Renal cortical epithelial cell (primary cell): ENCODE results near the gene HOXC10. TPM values are rescaled to one million over a fixed set of nuclear protein-coding genes. Genes with fewer than 3 reads are reported as not detected.

ENCODE experiments used
- DNase-seq: peaks from one replicate; pipeline ENCODE4 v3.0.0-alpha.2; 2011; ENCODE audit warnings: low read depth
- total RNA-seq: library from RNA; depleted of rRNA; stranded (reverse); fragments of >200 nt; gene quantifications from 2 replicates; pipeline ENCODE4 v1.2.3, GENCODE V29; 2014

The HOXC10 gene
- total RNA-seq, 1 donor from 2014 or later = 15.3 TPM

DNA sequence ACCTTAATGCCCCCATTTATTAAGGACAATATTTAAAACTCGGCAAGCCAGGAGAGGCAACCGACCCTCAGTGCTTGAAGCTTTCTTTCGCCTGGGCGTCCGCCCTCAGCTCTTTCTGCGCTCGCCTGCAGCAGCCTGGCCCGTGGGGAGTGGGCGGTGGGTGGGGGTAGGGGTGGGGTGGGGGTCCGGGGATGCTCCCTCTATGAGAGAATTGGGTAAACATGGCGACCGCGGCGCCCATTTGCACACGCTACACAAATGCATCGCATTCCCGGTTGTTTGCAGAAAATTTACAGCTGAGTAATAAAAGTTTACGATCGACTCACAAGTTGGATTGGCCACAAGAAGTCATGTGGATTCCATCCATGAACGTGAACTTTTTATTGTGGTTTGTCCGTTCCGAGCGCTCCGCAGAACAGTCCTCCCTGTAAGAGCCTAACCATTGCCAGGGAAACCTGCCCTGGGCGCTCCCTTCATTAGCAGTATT is 31.6 kb downstream of the HOXC10 start:
- DNase-seq = peak; percentile 92

DNA sequence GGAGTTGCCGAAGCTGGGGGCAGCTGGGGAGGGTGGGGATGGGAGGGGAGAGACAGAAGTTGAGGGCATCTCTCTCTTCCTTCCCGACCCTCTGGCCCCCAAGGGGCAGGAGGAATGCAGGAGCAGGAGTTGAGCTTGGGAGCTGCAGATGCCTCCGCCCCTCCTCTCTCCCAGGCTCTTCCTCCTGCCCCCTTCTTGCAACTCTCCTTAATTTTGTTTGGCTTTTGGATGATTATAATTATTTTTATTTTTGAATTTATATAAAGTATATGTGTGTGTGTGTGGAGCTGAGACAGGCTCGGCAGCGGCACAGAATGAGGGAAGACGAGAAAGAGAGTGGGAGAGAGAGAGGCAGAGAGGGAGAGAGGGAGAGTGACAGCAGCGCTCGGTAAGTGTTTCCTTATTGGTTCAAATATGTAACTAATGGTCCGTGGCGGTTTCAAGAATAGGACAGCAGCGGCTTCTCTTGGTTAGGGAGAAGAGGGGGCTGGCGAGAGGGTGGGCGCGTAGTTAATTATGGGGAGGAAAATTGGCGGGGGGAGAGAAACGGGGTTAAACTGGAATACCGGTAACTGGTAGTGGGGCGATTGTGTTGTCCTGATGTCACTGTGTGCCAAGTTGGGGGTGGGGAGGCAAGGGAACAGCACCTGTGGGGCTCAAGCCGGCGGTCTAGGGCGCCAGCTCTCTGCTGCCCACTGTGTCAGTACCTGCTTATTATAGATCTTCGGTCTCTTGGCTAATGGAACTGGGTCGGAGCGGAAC is 32.3 kb downstream of the HOXC10 start:
- peak; percentile 64 for DNase-seq

DNA sequence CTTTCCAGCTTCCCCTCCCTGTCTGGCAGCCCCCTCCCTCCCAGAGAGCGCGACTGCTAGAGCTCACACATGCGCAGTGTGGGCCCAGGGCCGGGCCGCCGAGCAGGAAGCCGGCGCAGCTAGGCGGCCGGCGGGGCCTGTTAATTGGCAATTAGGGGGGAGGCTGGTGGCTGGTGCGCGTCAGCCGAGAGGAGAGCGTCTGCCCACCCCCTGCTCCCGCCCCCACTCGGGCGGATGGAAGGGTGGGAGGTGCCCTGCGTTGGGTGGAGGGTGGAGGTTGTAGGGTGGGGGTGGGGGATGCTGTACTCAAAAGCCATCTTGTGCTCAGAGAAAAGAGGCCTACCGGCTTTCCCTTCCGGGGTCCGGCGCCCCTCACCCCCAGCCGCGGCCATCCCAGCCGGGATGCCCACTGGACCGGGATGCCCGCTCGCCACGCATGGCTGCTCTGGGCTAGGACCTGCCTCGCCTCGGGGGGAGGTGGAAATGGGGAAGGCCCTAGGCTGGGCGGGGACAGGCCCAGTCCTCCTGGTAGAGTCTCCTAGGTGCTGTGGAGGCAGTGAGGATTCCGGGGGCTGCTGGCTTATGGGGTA is 33.0 kb downstream of the HOXC10 start:
- DNase-seq = peak; percentile 86

DNA sequence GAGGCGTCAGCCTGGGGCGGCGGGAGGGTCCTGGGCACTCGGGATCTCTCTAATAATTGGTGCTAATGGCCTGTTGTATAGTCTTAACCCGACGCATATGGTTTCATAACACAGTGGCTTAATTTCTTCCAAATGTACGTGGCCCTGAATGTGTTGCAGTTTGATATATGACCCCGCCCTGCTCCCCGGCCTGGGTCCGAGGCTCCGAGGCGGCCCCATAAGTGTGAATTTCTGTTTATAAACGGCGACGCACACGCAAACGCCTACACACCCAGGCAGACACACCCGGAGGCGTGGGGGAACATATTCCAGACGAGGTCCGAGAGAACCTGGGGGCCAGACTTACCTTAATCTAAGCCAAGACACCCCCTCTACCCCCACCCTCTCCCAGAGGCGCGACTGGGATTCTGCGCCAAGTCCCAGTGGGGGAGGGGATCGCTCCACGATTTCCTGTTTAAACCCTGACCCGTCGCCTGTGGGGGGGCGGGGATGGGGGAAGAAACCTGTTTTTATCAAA is 33.6 kb downstream of the HOXC10 start:
- no peak for DNase-seq

DNA sequence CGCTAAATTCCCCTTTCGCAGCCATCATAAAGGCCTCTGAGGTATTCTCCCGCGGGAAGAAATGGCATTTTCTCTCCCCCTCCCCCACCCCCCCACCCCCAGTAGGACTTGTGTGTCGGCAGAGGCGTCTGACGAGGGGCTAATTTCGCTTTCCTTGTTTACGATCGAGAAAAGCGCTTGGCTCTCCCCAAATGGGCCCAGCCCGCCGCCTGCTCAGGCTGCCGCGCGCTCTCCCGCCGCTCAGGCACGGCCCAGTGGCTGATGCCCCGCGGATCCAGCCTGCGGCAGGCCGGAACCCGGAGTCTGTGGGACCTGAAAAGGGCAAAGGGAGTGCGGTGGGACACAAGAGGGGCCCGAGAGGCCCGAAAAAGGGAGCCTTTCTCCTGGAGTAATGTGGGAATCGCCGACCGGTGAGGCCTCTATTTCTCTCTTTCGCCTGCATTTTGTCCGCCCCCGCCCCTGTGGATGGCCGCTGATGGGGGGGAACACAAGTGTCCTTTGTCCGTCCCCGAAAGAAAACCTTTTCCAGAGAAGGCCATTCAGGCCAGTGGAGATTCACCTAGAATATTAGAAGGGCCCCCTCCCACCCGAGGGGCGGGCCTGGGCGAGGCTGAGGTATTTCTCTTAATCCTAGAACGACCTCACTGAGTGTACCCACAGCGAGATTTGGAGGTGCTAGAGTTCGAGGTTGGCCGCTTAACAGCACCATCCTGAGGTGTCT is 34.3 kb downstream of the HOXC10 start:
- no peak for DNase-seq

DNA sequence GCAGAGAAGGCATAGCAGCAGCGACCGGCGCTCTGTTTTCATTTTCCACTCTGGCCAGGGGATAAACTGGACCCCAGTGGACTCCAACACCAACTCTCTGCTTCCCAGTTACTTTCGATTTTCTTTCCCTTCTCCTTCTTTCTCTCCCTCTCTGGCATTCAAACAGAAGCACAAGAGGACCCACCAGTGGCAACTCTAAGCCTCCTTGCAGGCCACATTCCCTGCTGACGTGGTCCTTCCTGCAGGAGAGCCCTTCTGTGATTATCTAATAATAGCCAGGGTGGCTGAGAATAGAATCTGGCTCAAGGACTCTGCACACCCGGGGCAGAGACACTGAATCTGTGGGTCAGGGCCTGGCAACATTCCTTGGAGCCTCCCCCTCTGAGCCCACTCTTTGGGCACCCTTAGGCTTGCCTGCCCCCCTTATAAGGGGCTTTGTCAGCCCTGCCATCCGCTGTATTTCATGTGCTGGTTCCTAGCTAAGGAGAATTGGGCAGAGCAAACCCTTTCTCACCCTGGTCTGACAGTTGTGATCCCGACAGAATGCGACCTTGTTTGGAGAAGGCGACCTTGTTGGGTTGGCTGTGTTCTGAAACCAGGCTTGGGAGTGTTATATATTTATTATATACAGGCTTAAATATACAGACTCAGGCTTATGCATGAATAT is 35.1 kb downstream of the HOXC10 start:
- DNase-seq = no peak

DNA sequence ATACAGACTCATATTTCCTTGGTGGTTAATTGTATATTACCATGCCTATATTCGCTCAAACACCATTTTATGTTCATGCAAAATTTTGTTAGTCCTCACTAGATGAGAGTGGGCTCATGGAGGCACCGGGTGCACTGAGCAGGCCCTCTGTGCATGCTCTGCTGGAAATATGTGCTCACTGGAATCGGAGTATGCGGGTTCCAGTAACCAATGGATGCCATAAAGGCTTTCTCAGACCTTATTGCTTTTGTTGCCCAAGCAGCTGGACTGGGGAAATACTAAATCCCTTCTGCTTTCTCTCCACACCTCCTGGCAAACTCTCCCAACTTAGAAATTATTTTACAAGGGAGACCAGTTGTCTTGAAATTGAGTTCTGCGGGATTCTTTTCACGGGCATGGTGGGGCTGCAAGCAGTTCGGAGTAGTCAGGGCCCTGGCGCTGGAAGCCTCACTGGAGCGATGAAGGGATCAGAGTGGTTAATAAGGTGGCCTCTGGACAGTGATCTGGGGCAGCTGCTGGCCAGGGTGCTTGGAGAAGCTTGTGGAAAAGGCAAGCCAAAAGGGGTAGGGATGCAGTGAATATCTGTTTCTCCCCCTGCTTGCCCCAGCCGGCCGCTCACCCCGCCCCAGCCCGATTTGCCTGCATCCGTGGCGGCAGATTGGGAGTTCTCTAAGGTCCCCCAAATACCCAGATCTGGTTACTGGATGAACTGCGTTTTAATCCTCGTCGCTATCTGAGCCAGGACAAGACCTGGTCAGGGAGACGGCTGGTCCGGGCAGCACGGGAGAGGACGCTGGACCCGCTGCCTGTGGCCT is 35.9 kb downstream of the HOXC10 start:
- DNase-seq = no peak

DNA sequence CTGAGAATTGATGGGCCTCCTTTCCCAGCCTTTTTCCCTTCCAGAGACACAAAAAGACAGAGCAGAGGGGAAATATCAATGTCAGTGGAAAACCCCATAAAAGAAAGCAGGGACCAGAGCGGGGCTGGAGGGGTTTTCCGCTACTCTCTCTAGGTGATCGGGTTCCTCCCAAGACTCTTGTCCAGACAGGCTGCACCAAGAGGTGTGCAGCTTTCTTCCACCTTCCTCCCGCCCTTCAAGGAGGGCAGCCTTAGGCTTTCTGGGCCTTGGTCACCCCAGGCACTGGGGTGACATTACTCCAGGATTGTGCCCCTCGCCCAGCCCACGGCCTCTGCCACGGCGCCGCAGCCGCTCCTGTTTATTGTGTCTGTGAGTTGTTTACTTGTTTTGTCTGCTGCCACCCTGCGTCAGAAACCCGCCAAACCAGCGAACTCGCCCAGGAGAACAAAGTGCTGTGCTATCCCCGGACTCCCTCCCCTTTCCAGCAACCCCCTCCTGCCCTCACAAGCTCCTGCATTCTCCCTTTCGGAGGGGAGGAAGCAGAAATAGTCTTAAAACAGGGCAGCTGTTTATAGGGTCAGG is 36.6 kb downstream of the HOXC10 start:
- DNase-seq = no peak

DNA sequence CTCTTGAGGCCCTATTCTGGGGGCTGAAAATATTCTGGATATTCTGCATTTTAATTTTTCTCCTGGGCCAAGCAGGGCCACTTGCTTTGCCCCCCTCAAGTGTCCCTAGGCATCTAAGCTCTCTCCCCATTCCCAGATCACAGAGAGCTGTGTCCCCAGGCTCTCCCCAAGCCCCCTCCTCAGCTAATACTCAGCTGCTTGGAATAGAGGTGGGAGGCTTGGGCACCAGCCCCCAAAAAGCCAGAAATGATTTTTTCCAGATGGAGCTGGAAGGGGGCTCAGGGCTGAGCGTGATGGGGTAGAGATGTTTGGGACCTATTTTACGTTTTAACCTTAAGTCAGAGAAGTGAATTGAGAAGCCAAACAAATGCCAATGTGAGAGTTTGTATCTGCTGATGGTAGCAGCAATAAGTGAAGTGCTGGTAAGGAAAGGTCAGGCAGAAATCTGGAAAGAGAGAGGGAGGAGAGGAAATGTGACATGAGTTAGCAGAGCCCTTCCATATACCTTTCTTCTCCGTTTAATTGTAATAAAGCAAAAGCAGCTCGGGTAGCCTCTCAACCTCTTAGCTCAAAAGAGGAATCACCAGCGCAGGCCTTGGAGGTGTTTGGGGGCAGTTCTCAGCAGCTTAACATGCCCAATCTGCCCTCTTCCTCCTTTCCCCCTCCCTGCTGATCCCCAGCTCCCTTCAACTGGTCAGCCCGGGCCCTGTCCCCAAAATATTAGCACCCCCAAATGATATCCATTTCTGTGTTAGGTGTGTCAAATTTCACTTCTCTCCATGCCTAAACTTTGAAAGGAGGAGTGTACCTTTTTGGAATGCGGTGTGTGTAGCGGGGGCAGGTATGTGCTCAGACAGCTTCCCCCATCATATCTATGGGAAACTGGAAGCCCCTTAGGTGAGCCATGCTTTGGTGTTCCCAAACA is 38.3 kb downstream of the HOXC10 start:
- no peak for DNase-seq

DNA sequence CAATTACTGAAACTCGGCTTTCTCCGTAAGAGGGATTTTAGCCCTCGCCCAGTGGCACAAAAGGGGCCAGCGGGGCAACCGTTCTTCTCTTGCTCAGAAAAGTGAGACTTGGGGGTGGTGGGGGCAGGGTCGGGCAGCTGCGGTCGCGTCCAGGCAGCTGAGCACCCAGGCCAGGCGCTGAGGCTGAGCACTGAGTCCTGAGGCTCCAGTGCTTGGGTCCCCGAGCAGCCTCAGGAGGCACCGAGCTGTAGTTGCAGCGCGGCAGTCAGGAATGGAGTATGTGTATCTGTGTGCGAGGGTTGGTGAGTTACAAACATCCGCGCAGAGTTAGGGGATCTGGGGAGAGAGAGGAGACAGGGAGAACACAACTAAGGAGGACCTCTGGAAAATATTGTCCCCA is 39.2 kb downstream of the HOXC10 start:
- DNase-seq = no peak

DNA sequence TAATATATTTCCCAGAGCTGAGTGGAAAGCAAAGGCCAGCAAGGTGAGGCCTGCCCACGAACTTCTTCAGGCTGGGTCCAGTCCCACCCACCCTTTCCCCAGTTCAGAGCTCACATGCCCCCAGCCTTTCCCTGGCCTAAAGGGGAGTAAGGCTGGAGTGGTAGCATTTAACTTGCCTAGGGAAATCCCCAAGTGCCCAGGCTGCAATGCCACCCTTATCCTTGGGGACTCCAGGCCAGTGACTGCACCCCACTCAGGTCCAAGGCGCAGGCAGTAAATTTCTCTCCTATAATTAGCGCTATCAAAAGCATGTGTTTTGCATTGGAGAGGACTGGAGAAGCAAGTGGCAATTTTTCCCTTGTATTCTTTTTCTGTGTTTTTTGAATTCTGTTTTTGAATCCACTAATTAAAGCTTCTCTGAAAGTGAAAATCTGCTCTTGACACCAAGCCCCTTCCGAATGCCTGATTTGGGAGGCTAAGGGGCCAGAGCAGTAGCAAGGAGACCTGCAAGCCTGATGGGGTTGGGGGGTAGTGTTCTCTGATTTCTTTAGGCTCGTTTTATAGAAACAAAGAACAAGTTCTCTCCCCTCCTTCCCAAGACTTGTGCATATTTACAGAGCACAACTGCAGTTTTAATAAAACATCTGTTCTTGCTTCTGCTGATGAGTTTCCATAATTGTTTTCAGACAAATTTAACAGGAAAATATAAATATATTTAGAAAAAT is 39.8 kb downstream of the HOXC10 start:
- no peak for DNase-seq

DNA sequence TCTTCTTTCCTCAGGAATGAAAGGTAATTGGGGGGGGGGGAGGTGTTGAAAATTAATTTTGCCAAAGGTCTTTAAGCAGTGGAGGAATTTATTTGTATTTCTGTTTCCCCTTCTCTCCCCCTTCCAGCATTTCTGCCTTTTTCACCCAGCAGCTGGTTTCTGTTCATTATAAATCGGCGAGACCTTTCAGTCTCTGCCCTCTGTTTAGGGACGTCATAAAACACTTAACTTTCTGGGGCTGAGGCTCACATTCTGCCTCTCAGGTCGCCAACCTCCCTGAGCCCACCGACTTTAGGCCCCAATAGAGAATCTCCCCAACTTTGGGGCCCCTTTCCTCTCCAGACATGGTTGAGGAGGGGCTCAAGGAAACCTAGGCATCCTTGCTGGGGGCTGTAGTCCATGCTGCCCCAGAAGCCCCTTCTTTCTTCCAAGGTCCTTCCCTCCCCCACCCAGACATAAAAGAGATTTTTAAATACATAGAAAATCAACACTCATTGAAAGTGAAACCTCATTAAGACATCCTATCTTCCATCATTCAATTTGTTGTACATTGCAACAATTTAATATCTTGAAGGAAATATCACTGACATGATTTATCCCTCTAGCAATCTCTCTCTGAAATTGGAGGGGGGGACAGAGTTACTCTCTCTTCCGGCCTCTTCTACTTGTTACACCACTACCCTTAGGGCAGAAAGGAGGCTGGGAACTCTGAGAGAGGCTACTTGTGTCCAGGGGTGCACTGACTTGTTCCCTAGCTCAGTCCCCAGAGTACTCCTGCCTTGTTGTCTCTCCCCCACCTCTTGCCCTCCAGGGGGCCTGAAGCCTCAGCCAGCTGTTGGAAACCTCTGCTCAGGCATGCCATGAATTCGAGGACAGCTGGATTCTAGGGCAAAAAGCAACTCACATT is 40.8 kb downstream of the HOXC10 start:
- no peak for DNase-seq

DNA sequence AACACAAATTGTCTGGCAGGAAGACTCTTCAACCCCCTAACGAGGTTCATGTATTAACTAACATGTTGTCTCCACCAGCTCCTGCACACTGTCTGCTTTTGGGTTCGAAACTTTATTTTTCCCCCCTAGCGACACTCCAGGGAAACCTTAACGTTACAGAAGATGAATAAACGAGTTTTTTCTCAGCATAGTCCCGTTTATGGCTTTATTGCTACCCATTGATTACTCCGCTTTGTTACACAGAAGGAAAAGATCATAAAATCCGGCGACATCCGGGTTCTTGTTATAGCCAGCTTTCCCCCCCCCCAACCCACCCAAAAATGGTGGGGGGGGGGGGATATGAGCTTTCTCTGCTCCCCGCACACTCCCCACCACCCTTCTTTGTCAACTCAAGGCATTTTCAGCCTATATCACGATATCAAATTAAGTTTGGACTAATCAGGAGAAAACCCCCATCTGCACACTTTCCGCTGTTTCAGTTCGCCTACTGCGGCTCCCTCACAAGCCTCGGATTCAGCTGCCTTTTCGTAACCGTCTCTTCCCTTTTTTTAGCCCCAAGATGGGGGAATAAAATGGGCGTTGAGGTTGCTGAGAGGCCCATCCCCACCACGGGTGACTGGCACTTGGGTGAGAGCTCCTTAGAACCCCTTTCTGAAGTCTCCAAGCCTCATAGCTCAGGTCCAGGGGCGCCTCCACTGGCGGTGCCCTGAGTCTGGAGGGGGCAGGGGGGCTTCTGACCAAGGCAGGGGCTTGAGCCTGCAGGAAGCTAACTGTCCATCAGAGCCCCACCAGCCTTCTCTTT is 41.9 kb downstream of the HOXC10 start:
- no peak for DNase-seq

DNA sequence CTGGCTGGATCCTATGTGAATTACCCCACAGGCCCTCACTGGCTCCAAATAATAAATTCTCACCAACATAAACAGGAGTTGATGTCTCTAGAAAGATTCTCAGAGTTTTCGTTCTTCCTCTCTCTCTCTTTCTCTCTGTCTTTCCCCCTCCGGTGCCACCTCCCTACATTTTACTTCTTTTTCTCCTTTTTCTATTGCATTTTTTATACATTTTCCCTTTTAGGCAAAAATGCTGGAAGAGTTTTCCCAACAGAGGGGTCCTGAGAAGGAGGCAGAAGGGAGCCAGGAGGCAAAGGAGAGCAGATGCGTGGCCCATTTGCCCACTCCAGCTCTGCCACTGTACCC is 42.5 kb downstream of the HOXC10 start:
- no peak for DNase-seq

DNA sequence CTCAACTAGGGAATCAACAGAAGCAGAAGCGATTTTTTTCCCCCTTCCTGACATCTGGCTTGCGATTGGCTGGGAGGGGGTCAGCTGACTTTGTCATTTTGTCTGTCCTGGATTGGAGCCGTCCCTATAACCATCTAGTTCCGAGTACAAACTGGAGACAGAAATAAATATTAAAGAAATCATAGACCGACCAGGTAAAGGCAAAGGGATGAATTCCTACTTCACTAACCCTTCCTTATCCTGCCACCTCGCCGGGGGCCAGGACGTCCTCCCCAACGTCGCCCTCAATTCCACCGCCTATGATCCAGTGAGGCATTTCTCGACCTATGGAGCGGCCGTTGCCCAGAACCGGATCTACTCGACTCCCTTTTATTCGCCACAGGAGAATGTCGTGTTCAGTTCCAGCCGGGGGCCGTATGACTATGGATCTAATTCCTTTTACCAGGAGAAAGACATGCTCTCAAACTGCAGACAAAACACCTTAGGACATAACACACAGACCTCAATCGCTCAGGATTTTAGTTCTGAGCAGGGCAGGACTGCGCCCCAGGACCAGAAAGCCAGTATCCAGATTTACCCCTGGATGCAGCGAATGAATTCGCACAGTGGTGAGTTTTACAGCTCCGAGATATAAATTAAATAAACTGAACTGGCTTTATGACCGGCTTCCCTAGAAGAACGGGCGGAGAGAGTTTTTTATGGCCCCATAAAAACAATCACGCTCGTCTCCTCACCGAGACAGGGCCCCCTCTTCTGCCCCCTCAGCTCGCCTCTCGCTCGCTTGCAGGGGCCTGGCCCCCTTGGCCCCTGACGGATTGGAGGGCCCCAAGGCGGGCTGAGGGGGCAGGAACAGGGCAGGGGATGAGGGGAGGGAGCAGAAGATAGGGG is 43.6 kb downstream of the HOXC10 start, which contains the start of gene HOXC6:
Gene HOXC6, plus strand, starts transcription at position 127 of the 888 bp plus-strand sequence. Its CDS starts 82 bp downstream, at position 209.
- DNase-seq = peak; percentile 46
